H9 (cell line): ENCODE measurements around the gene CLEC2D. TPM values are rescaled to one million over a fixed set of nuclear protein-coding genes. Genes with fewer than 3 reads are reported as not detected.
"Not testable (repeated sequence)": the region's sequence is repeated elsewhere in the genome, so short reads cannot be mapped to it uniquely, and the experiment has no call there.

Source experiments
- DNase-seq: peaks from one replicate; pipeline ENCODE4 v3.0.0-alpha.2; 2017
- H2AFZ ChIP-seq: one replicate; pipeline ENCODE4 v1.6.1; 2013; ENCODE audit warnings: mild to moderate bottlenecking, low read length, control low read depth, moderate library complexity
- H2AK5ac ChIP-seq: 2 replicates; pipeline ENCODE4 v1.6.1; 2013; ENCODE audit warnings: low read length, control low read depth, mixed read lengths; ENCODE audit not compliant: insufficient read length
- H2BK120ac ChIP-seq: one replicate; pipeline ENCODE4 v1.6.1; 2013; ENCODE audit warnings: low read depth, mild to moderate bottlenecking, low read length, control low read depth, inconsistent platforms; ENCODE audit not compliant: poor library complexity, severe bottlenecking
- H2BK12ac ChIP-seq: 2 replicates; pipeline ENCODE4 v1.6.1; 2013; ENCODE audit warnings: low read length, control low read depth, mixed read lengths, low read depth; ENCODE audit not compliant: insufficient read length
- H2BK15ac ChIP-seq: 2 replicates; pipeline ENCODE4 v1.6.1; 2013; ENCODE audit warnings: low read depth, low read length, control low read depth
- H2BK20ac ChIP-seq: one replicate; pipeline ENCODE4 v1.6.1; 2013; ENCODE audit warnings: low read depth, mild to moderate bottlenecking, low read length, control low read depth, inconsistent platforms; ENCODE audit not compliant: poor library complexity, severe bottlenecking
- H2BK5ac ChIP-seq: 2 replicates; pipeline ENCODE4 v1.6.1; 2013; ENCODE audit warnings: low read length, control low read depth, mixed read lengths; ENCODE audit not compliant: insufficient read length
- H3K14ac ChIP-seq: 2 replicates; pipeline ENCODE4 v1.6.1; 2013; ENCODE audit warnings: low read length, control low read depth; ENCODE audit not compliant: insufficient read depth
- H3K18ac ChIP-seq: 2 replicates; pipeline ENCODE4 v1.6.1; 2013; ENCODE audit warnings: low read depth, mild to moderate bottlenecking, mixed read lengths, low read length, control low read depth; ENCODE audit not compliant: insufficient read length
- H3K23ac ChIP-seq: 2 replicates; pipeline ENCODE4 v1.6.1; 2013; ENCODE audit warnings: low read length, control low read depth, mixed read lengths, low read depth; ENCODE audit not compliant: insufficient read length
- H3K23me2 ChIP-seq: 2 replicates; pipeline ENCODE4 v1.6.1; 2013; ENCODE audit warnings: low read depth, mild to moderate bottlenecking, mixed read lengths, low read length, control low read depth; ENCODE audit not compliant: insufficient read length, poor library complexity, severe bottlenecking
- H3K27ac ChIP-seq: 2 replicates; pipeline ENCODE4 v1.5.1; 2013; ENCODE audit warnings: low read length, control low read depth, mixed read lengths, low read depth; ENCODE audit not compliant: insufficient read length
- H3K27me3 ChIP-seq: 2 replicates; pipeline ENCODE4 v1.6.1; 2013; ENCODE audit warnings: low read length, control low read depth, inconsistent platforms; ENCODE audit not compliant: insufficient read depth
- H3K4ac ChIP-seq: 2 replicates; pipeline ENCODE4 v1.6.1; 2013; ENCODE audit warnings: low read depth, mild to moderate bottlenecking, control low read depth, inconsistent platforms, low read length, moderate library complexity
- H3K4me1 ChIP-seq: 2 replicates; pipeline ENCODE4 v1.6.1; 2013; ENCODE audit warnings: low read length, control low read depth, inconsistent platforms; ENCODE audit not compliant: insufficient read depth
- H3K4me2 ChIP-seq: 2 replicates; pipeline ENCODE4 v1.6.1; 2013; ENCODE audit warnings: low read length, control low read depth, mixed read lengths; ENCODE audit not compliant: insufficient read length, insufficient read depth
- H3K56ac ChIP-seq: 2 replicates; pipeline ENCODE4 v1.6.1; 2013; ENCODE audit warnings: low read depth, mild to moderate bottlenecking, mixed read lengths, low read length, control low read depth; ENCODE audit not compliant: insufficient read length
- H3K79me1 ChIP-seq: 2 replicates; pipeline ENCODE4 v1.6.1; 2013; ENCODE audit warnings: low read depth, mild to moderate bottlenecking, moderate library complexity, low read length, control low read depth, inconsistent platforms; ENCODE audit not compliant: insufficient read depth, poor library complexity, severe bottlenecking
- H3K79me2 ChIP-seq: 2 replicates; pipeline ENCODE4 v1.6.1; 2013; ENCODE audit warnings: low read length, control low read depth, inconsistent platforms; ENCODE audit not compliant: insufficient read depth
- H3K9ac ChIP-seq: 2 replicates; pipeline ENCODE4 v1.6.1; 2013; ENCODE audit warnings: low read length, control low read depth, mixed read lengths; ENCODE audit not compliant: insufficient read length; ENCODE audit errors: extremely low read depth
- H3K9me3 ChIP-seq: one replicate; pipeline ENCODE4 v1.6.1; 2013; ENCODE audit warnings: low read depth, low read length, inconsistent platforms; ENCODE audit not compliant: control insufficient read depth
- H3T11ph ChIP-seq: one replicate; pipeline ENCODE4 v1.6.1; 2013; ENCODE audit warnings: mild to moderate bottlenecking, low read length, control low read depth, inconsistent platforms
- H4K20me1 ChIP-seq: one replicate; pipeline ENCODE4 v1.6.1; 2013; ENCODE audit not compliant: control insufficient read depth, insufficient read length, insufficient read depth
- H4K5ac ChIP-seq: 2 replicates; pipeline ENCODE4 v1.6.1; 2013; ENCODE audit warnings: low read depth, mild to moderate bottlenecking, mixed read lengths, low read length, control low read depth; ENCODE audit not compliant: insufficient read length
- H4K8ac ChIP-seq: replicated peaks from 2 replicates; pipeline ENCODE4 v1.6.1; 2013; ENCODE audit warnings: low read length, control low read depth, mixed read lengths, low read depth; ENCODE audit not compliant: insufficient read length
- H4K91ac ChIP-seq: 2 replicates; pipeline ENCODE4 v1.6.1; 2013; ENCODE audit warnings: low read depth, mild to moderate bottlenecking, moderate library complexity, mixed read lengths, low read length, control low read depth; ENCODE audit not compliant: insufficient read length
- H3K27ac Mint-ChIP-seq, 3 experiments: 2 replicates in 2 of 3; 3 replicates in 1 of 3; pipeline ENCODE4 v1.8.0; 2020 to 2021; ENCODE audit warnings: mixed read lengths in 3 of 3, mild to moderate bottlenecking in 1 of 3, moderate library complexity in 1 of 3
- H3K27me3 Mint-ChIP-seq: 2 replicates; pipeline ENCODE4 v1.8.0; 2021; ENCODE audit warnings: low read depth, mild to moderate bottlenecking, moderate library complexity, mixed read lengths
- H3K36me3 Mint-ChIP-seq, 3 experiments: 2 replicates in 2 of 3; 3 replicates in 1 of 3; pipeline ENCODE4 v1.8.0; 2020 to 2021; ENCODE audit warnings: low read depth in 3 of 3, mixed read lengths in 3 of 3; ENCODE audit not compliant: insufficient read depth in 1 of 3
- H3K4me1 Mint-ChIP-seq, 2 experiments: 2 replicates each; pipeline ENCODE4 v1.8.0; 2020; ENCODE audit warnings: mixed read lengths in 2 of 2
- H3K4me3 Mint-ChIP-seq, 2 experiments: 2 replicates in 1 of 2; 3 replicates in 1 of 2; pipeline ENCODE4 v1.8.0; 2020 to 2021; ENCODE audit warnings: mild to moderate bottlenecking in 2 of 2, mixed read lengths in 2 of 2, moderate library complexity in 1 of 2
- H3K9me3 Mint-ChIP-seq, 2 experiments: 2 replicates in 1 of 2; 3 replicates in 1 of 2; pipeline ENCODE4 v1.8.0; 2020; ENCODE audit warnings: mild to moderate bottlenecking in 2 of 2, mixed read lengths in 2 of 2, moderate library complexity in 1 of 2
- CTCF ChIP-seq: fragments of 200-600 bp; sonication (generic); conservative IDR thresholded peaks from 3 replicates; pipeline ENCODE4 v1.8.0; 2021; ENCODE audit warnings: antibody characterized with exemption, mild to moderate bottlenecking
- WGBS: extraction: QIAGEN DNeasy Blood & Tissue Kit; methylation state at CpG from one replicate; pipeline ENCODE4 v1.1.7; 2013; ENCODE audit warnings: missing lambda C conversion rate, low lambda C conversion rate, mixed read lengths; ENCODE audit not compliant: insufficient read length; ENCODE audit errors: extremely low coverage; 5-methylcytosine and 5-hydroxymethylcytosine counted together
- total RNA-seq: library from RNA; stranded (reverse); gene quantifications from 2 replicates; pipeline ENCODE4 v1.2.1, GENCODE V29; 2021

CLEC2D gene
- total RNA-seq, 1 experiment from 2014 or later: 2.1 TPM

- no peak for TF ChIP-seq CTCF
- no peak overlapping the region for H3K23ac ChIP-seq
- H3K79me1 ChIP-seq: no peaks in the 10 kb centered on the region
- H3K18ac ChIP-seq: no peak overlapping the region
- H2AFZ ChIP-seq: no peak overlapping the region
- Mint-ChIP-seq H3K9me3 (no peaks in the 10 kb centered on the region; a peak in 1 of 5 replicates), H3K27ac (no peak overlapping the region), H3K4me1 (peaks cover 0 to 4% of the 10 kb centered on the region in 2 experiments; a peak in 1 of 4 replicates), H3K36me3 (no peaks in the 10 kb centered on the region; a peak in 1 of 7 replicates), H3K27me3 (no peaks in the 10 kb centered on the region), H3K4me3 (no peak overlapping the region)
- H3K56ac ChIP-seq: no peak overlapping the region
- H4K20me1 ChIP-seq: no peaks in the 10 kb centered on the region
- no peaks in the 10 kb centered on the region for H3K79me2 ChIP-seq
- H2AK5ac ChIP-seq: no peak overlapping the region
- WGBS: no CpG with 5 or more reads among the region's 3 CpGs
- no peak overlapping the region for H2BK120ac ChIP-seq
- no peak overlapping the region for H3K9ac ChIP-seq
- no peak overlapping the region for H3K4me2 ChIP-seq
- no peak overlapping the region for H3K14ac ChIP-seq
- H2BK12ac ChIP-seq: no peak overlapping the region
- no peak overlapping the region for H2BK5ac ChIP-seq
- H3K9me3 ChIP-seq: no peaks in the 10 kb centered on the region
- no peaks in the 10 kb centered on the region for H3K4me1 ChIP-seq
- no peak overlapping the region for H3T11ph ChIP-seq
- no peaks in the 10 kb centered on the region for H3K23me2 ChIP-seq
- no peak overlapping the region for H2BK20ac ChIP-seq
- DNase-seq: no peak
- H4K5ac ChIP-seq: no peak overlapping the region
- H2BK15ac ChIP-seq: no peak overlapping the region
- no peak overlapping the region for H3K4ac ChIP-seq
- H4K91ac ChIP-seq: no peak overlapping the region
- H4K8ac ChIP-seq: no peak overlapping the region
- H3K27ac ChIP-seq: no peak overlapping the region
- H3K27me3 ChIP-seq: no peaks in the 10 kb centered on the region
Measured at GRCh38 chr12:9736936-9737705, 67.6 kb downstream of the CLEC2D start.

- H4K91ac ChIP-seq, H3K23me2 ChIP-seq, H2BK12ac ChIP-seq, H3K27me3 Mint-ChIP-seq, H3K27ac ChIP-seq, H4K8ac ChIP-seq, H3K9me3 ChIP-seq, H3K36me3 Mint-ChIP-seq, H2AK5ac ChIP-seq, H3K4me2 ChIP-seq, H3K4me1 Mint-ChIP-seq, H3K23ac ChIP-seq, H3K79me2 ChIP-seq, H3K4me3 Mint-ChIP-seq, H3K79me1 ChIP-seq, H2BK5ac ChIP-seq, H4K5ac ChIP-seq, H3K18ac ChIP-seq, H3K4me1 ChIP-seq, DNase-seq, H3K14ac ChIP-seq, H2BK15ac ChIP-seq, H3K56ac ChIP-seq, H3K27me3 ChIP-seq, H3K4ac ChIP-seq, H2BK120ac ChIP-seq, H2BK20ac ChIP-seq, H3T11ph ChIP-seq, H3K9me3 Mint-ChIP-seq, H2AFZ ChIP-seq, H4K20me1 ChIP-seq, H3K27ac Mint-ChIP-seq, H3K9ac ChIP-seq: not testable (repeated sequence)
- WGBS: no CpG with 5 or more reads among the region's 14 CpGs
Measured at GRCh38 chr12:9738905-9739304, 69.4 kb downstream of the CLEC2D start.
